Mesenchymal stem cell (in vitro differentiated cells and primary cell): ENCODE measurements around the gene ENPP5. TPM values are rescaled to one million over a fixed set of nuclear protein-coding genes. Genes with fewer than 3 reads are reported as not detected.
A peak's percentile ranks its signal among the peaks of the same experiment; 100 is the strongest.

Experiments used
- DNase-seq: peaks from one replicate; pipeline ENCODE4 v3.0.0-alpha.2; 2013
- H2AFZ ChIP-seq: one replicate; pipeline ENCODE4 v1.6.1; 2013; ENCODE audit warnings: low read depth, mild to moderate bottlenecking, control low read depth, inconsistent platforms, low read length, moderate library complexity
- H2AK5ac ChIP-seq: 2 replicates; pipeline ENCODE4 v1.6.1; 2013; ENCODE audit warnings: low read length, moderate library complexity, mild to moderate bottlenecking, inconsistent platforms; ENCODE audit not compliant: severe bottlenecking
- H2BK120ac ChIP-seq: one replicate; pipeline ENCODE4 v1.6.1; 2013; ENCODE audit warnings: low read depth, mild to moderate bottlenecking, inconsistent platforms, low read length, moderate library complexity
- H2BK12ac ChIP-seq, 2 experiments: one replicate each; pipeline ENCODE4 v1.6.1; 2013; ENCODE audit warnings: inconsistent platforms in 2 of 2, low read length in 2 of 2, mild to moderate bottlenecking in 2 of 2, moderate library complexity in 2 of 2, control low read depth in 1 of 2
- H2BK15ac ChIP-seq: one replicate; pipeline ENCODE4 v1.6.1; 2013; ENCODE audit warnings: mild to moderate bottlenecking, low read depth, inconsistent platforms; ENCODE audit not compliant: poor library complexity, severe bottlenecking
- H2BK5ac ChIP-seq: 2 replicates; pipeline ENCODE4 v1.6.1; 2013; ENCODE audit warnings: low read depth, mild to moderate bottlenecking, low read length, control low read depth, inconsistent platforms; ENCODE audit not compliant: poor library complexity, severe bottlenecking
- H3K14ac ChIP-seq, 2 experiments: one replicate each; pipeline ENCODE4 v1.6.1; 2013; ENCODE audit warnings: inconsistent platforms in 2 of 2, low read length in 2 of 2, control low read depth in 1 of 2, mild to moderate bottlenecking in 1 of 2, moderate library complexity in 1 of 2
- H3K18ac ChIP-seq, 2 experiments: one replicate each; pipeline ENCODE4 v1.6.1; 2013; ENCODE audit warnings: inconsistent platforms in 2 of 2, low read length in 2 of 2, control low read depth in 1 of 2, low read depth in 1 of 2, mild to moderate bottlenecking in 1 of 2
- H3K23ac ChIP-seq, 2 experiments: one replicate each; pipeline ENCODE4 v1.6.1; 2013; ENCODE audit warnings: inconsistent platforms in 2 of 2, low read length in 2 of 2, mild to moderate bottlenecking in 2 of 2, moderate library complexity in 2 of 2, control low read depth in 1 of 2
- H3K27ac ChIP-seq: 2 replicates; pipeline ENCODE4 v1.5.1; 2013; ENCODE audit warnings: mild to moderate bottlenecking, moderate library complexity, low read length, control low read depth, inconsistent platforms; ENCODE audit not compliant: poor library complexity, severe bottlenecking
- H3K27me3 ChIP-seq, 2 experiments: 2 replicates each; pipeline versions ENCODE4 v1.6.1 to v1.7.0; 2013; ENCODE audit warnings: low read length in 2 of 2, mild to moderate bottlenecking in 2 of 2, moderate library complexity in 2 of 2, control low read depth in 1 of 2, inconsistent platforms in 1 of 2; ENCODE audit not compliant: control insufficient read depth in 1 of 2, insufficient read depth in 1 of 2
- H3K36me3 ChIP-seq, 2 experiments: 2 replicates each; pipeline versions ENCODE4 v1.6.1 to v1.7.0; 2013; ENCODE audit warnings: low read length in 2 of 2, control low read depth in 1 of 2, inconsistent platforms in 1 of 2, low read depth in 1 of 2, mild to moderate bottlenecking in 1 of 2; ENCODE audit not compliant: insufficient read depth in 2 of 2, control insufficient read depth in 1 of 2
- H3K4ac ChIP-seq, 2 experiments: one replicate each; pipeline ENCODE4 v1.6.1; 2013; ENCODE audit warnings: inconsistent platforms in 2 of 2, low read length in 2 of 2, mild to moderate bottlenecking in 2 of 2, moderate library complexity in 2 of 2, control low read depth in 1 of 2, low read depth in 1 of 2
- H3K4me1 ChIP-seq: 2 replicates; pipeline ENCODE4 v1.6.1; 2013; ENCODE audit warnings: low read depth, low read length, control low read depth; ENCODE audit not compliant: control insufficient read depth, insufficient read depth
- H3K4me2 ChIP-seq: 2 replicates; pipeline ENCODE4 v1.6.1; 2013; ENCODE audit warnings: low read length, mild to moderate bottlenecking, inconsistent platforms; ENCODE audit not compliant: poor library complexity, severe bottlenecking
- H3K4me3 ChIP-seq, 2 experiments: 2 replicates each; pipeline versions ENCODE4 v1.5.1 to v1.7.0; 2013; ENCODE audit warnings: low read length in 2 of 2, mild to moderate bottlenecking in 2 of 2, control low read depth in 1 of 2, low read depth in 1 of 2; ENCODE audit not compliant: insufficient read depth in 1 of 2
- H3K79me1 ChIP-seq: replicated peaks from 2 replicates; pipeline ENCODE4 v1.6.1; 2013; ENCODE audit warnings: mild to moderate bottlenecking, control low read depth, low read length, inconsistent platforms; ENCODE audit not compliant: poor library complexity, severe bottlenecking
- H3K9ac ChIP-seq: 2 replicates; pipeline ENCODE4 v1.7.0; 2013; ENCODE audit warnings: mild to moderate bottlenecking, low read length, moderate library complexity
- H3K9me3 ChIP-seq: 2 replicates; pipeline ENCODE4 v1.7.0; 2013; ENCODE audit warnings: mild to moderate bottlenecking, low read length; ENCODE audit not compliant: control insufficient read depth
- H4K8ac ChIP-seq: one replicate; pipeline ENCODE4 v1.6.1; 2013; ENCODE audit warnings: inconsistent platforms, mild to moderate bottlenecking, low read length, moderate library complexity
- H4K91ac ChIP-seq: one replicate; pipeline ENCODE4 v1.6.1; 2013; ENCODE audit warnings: mild to moderate bottlenecking, low read length, inconsistent platforms
- WGBS: methylation state at CpG from one replicate; pipeline ENCODE4 v1.1.7; 2013; ENCODE audit warnings: mixed read lengths; 5-methylcytosine and 5-hydroxymethylcytosine counted together
- polyA plus RNA-seq, 2 experiments: library from polyadenylated mRNA; stranded (reverse); fragments of 200-250 nt; gene quantifications; one replicate each; pipeline ENCODE4 v1.2.3, GENCODE V29; 2013

ENPP5 gene, protein sequence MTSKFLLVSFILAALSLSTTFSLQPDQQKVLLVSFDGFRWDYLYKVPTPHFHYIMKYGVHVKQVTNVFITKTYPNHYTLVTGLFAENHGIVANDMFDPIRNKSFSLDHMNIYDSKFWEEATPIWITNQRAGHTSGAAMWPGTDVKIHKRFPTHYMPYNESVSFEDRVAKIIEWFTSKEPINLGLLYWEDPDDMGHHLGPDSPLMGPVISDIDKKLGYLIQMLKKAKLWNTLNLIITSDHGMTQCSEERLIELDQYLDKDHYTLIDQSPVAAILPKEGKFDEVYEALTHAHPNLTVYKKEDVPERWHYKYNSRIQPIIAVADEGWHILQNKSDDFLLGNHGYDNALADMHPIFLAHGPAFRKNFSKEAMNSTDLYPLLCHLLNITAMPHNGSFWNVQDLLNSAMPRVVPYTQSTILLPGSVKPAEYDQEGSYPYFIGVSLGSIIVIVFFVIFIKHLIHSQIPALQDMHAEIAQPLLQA
- polyA plus RNA-seq (2013, experiment 1 of 2) = 0.03 TPM
- polyA plus RNA-seq (2013, experiment 2 of 2) = 0.01 TPM

GRCh38 chr6:46170357-46171289, at the start of gene ENPP5:
Gene ENPP5, minus strand, starts transcription at chr6:46170980. Its CDS starts 2,718 bp downstream, at chr6:46168262.
- H3K4me2 ChIP-seq = peak within 1 kb of the TSS; percentile 98
- 0% methylated on average over 32 of the region's 49 CpGs for WGBS
- H2BK120ac ChIP-seq = no peak within 1 kb of the TSS

DNA sequence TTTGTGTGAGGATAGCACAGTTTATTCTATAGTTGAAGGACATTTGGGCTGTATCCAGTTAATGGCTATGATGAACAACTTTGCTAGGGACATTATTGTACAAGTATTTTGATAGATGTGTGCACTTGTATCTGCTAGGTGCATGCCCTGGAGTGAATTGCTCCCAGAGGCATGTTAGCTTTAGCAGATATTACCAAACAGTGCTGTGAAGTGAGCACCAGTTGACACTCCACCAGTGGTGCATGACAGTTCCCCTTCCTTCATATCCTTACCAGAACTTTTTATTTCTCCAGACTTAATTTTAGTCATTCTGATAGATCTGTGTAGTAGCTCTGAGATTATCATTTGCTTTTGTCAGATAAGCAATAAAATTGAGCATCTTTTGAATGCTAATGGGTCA, 48.9 kb upstream of the ENPP5 start:
- Histone ChIP-seq H2BK12ac (no peak overlapping the region), H3K27ac (no peak overlapping the region), H3K9ac (no peak overlapping the region), H4K8ac (no peak overlapping the region), H3K4me1 (no peaks in the 10 kb centered on the region), H3K79me1 (no peaks in the 10 kb centered on the region), H3K27me3 (peaks cover 0 to 6% of the 10 kb centered on the region in 2 experiments), H4K91ac (no peak overlapping the region), H3K36me3 (no peaks in the 10 kb centered on the region), H2AFZ (no peak overlapping the region), H3K4me2 (no peak overlapping the region), H2BK5ac (no peak overlapping the region), H2BK15ac (no peak overlapping the region), H2AK5ac (no peak overlapping the region), H3K9me3 (no peaks in the 10 kb centered on the region), H3K4ac (no peak overlapping the region), H3K14ac (no peak overlapping the region), H2BK120ac (no peak overlapping the region), H3K23ac (no peak overlapping the region), H3K4me3 (no peak overlapping the region), H3K18ac (no peak overlapping the region)
- no peak for DNase-seq

More at GRCh38 chr6:46170357-46171289, at the start of gene ENPP5:
- Histone ChIP-seq H2AK5ac (no peak within 1 kb of the TSS), H3K14ac (no peak within 1 kb of the TSS), H3K18ac (no peak within 1 kb of the TSS), H3K9ac (peak within 1 kb of the TSS; percentile 75), H4K91ac (no peak within 1 kb of the TSS), H3K4ac (no peak within 1 kb of the TSS), H3K27me3 (peaks cover 5 to 19% of the 10 kb centered on the region in 2 experiments), H2BK15ac (no peak within 1 kb of the TSS), H3K23ac (no peak within 1 kb of the TSS), H2AFZ (peak within 1 kb of the TSS; percentile 18), H3K27ac (no peak within 1 kb of the TSS), H4K8ac (no peak within 1 kb of the TSS), H3K4me3 (peak within 1 kb of the TSS; percentile 69 to 85), H3K4me1 (peaks cover 10% of the 10 kb centered on the region), H3K9me3 (no peaks in the 10 kb centered on the region), H3K36me3 (no peaks in the 10 kb centered on the region), H3K79me1 (no peaks in the 10 kb centered on the region), H2BK12ac (no peak within 1 kb of the TSS), H2BK5ac (no peak within 1 kb of the TSS)
- no peak for DNase-seq

- Histone ChIP-seq H2AK5ac (no peak overlapping the region), H2BK120ac (no peak overlapping the region), H3K4me2 (no peak overlapping the region), H3K27ac (no peak overlapping the region), H2BK12ac (no peak overlapping the region), H3K4me3 (no peak overlapping the region), H4K8ac (no peak overlapping the region), H3K18ac (no peak overlapping the region), H3K9ac (no peak overlapping the region), H4K91ac (no peak overlapping the region), H3K4ac (no peak overlapping the region), H3K9me3 (no peaks in the 10 kb centered on the region), H3K27me3 (peaks cover 0 to 8% of the 10 kb centered on the region in 2 experiments), H2BK15ac (no peak overlapping the region), H2BK5ac (no peak overlapping the region), H3K14ac (no peak overlapping the region), H3K23ac (no peak overlapping the region), H2AFZ (no peak overlapping the region), H3K79me1 (no peaks in the 10 kb centered on the region), H3K36me3 (no peaks in the 10 kb centered on the region), H3K4me1 (no peaks in the 10 kb centered on the region)
- WGBS = no CpG with 5 or more reads among the region's 2 CpGs
- no peak for DNase-seq
These were observed 47.7 kb upstream of the ENPP5 start for GRCh38 chr6:46218457-46218856.

DNA sequence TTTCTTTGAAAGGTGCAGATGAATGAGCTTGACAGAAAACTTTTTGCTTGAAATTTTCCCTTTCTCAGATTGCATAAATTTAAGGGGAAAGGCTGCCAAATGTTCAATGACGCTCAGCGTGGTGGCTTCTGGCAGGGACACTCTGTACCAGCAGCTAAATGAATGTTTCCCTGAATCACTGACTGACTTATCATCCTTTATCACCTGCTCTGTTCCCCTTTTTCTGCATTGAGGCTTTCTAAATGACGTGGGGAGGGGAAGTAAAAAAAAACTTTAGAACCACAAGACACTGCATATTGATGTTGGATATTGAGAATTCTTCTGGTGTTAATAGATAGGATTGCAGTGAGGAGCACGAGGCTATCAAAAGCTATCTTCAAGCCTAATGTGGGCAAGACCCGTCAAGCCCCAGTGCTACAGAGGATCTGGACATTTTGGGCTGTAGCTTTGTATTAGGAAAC, 46.9 kb upstream of the ENPP5 start:
- Histone ChIP-seq H3K4me3 (no peak overlapping the region), H3K23ac (no peak overlapping the region)
- 87% methylated on average over 4 of the region's 5 CpGs for WGBS

More for the DNA sequence above, 46.9 kb upstream of the ENPP5 start:
- Histone ChIP-seq H4K91ac (no peak overlapping the region), H3K18ac (no peak overlapping the region), H3K9ac (no peak overlapping the region), H3K14ac (no peak overlapping the region), H3K27me3 (peaks cover 0 to 8% of the 10 kb centered on the region in 2 experiments), H3K4ac (no peak overlapping the region), H4K8ac (no peak overlapping the region), H2BK5ac (no peak overlapping the region), H2AFZ (no peak overlapping the region), H3K27ac (no peak overlapping the region), H2BK120ac (no peak overlapping the region), H3K9me3 (no peaks in the 10 kb centered on the region), H3K4me2 (no peak overlapping the region), H2BK15ac (no peak overlapping the region), H2BK12ac (no peak overlapping the region), H3K79me1 (no peaks in the 10 kb centered on the region), H3K4me1 (no peaks in the 10 kb centered on the region), H3K36me3 (no peaks in the 10 kb centered on the region), H2AK5ac (no peak overlapping the region)
- no peak for DNase-seq
